C4-2B (cell line): ENCODE data around the gene STK11.

Experiments used
- ZFX ChIP-seq: fragments of 450-650 bp; IDR thresholded peaks from 2 replicates; pipeline ENCODE4 v1.6.1; 2017
- TF ChIP-seq, protein P1 (sequence below): fragments of 450-650 bp; conservative IDR thresholded peaks from 2 replicates; pipeline ENCODE4 v1.5.1; 2017; ENCODE audit warnings: mild to moderate bottlenecking

DNA sequence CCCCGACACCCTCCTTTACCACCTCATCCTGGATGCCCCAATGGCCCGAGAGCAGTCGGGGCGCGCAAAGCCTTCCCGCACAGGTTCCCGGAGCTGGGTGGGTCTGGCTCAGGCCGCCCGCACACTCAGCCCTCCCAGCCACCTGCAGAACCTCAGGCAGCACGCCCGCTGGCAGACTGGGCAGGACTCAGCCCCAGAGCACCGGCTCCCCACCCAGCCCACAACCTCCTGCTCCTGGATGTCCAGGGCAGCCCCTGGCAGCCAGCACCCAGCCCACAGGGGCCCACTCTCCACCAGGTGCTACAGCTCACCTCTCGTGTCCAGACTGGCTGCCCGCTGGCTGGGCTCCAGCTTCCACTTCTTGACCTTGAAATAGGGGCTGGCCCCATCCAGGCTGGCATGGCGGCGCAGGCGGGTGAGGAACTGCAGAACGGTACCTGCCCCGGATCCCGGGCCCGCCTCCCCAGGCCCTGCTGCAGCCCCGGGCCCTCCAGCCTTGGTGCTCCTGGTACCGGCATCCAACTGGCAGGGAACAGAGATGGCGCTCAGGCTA lies 27.6 kb downstream of the STK11 start:
- TF ChIP-seq, protein P1, sequence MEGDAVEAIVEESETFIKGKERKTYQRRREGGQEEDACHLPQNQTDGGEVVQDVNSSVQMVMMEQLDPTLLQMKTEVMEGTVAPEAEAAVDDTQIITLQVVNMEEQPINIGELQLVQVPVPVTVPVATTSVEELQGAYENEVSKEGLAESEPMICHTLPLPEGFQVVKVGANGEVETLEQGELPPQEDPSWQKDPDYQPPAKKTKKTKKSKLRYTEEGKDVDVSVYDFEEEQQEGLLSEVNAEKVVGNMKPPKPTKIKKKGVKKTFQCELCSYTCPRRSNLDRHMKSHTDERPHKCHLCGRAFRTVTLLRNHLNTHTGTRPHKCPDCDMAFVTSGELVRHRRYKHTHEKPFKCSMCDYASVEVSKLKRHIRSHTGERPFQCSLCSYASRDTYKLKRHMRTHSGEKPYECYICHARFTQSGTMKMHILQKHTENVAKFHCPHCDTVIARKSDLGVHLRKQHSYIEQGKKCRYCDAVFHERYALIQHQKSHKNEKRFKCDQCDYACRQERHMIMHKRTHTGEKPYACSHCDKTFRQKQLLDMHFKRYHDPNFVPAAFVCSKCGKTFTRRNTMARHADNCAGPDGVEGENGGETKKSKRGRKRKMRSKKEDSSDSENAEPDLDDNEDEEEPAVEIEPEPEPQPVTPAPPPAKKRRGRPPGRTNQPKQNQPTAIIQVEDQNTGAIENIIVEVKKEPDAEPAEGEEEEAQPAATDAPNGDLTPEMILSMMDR, result no peak
- no peak for TF ChIP-seq ZFX
